Erythroblast (primary cell): Measurements from ENCODE around the gene AGO1.
"Not testable (repeated sequence)": the region's sequence is repeated elsewhere in the genome, so short reads cannot be mapped to it uniquely, and the experiment has no call there.

Source experiments
- DNase-seq, 2 experiments: peaks; one replicate each; lab custom pipeline; 2025; lab: John Stamatoyannopoulos, UW
- GATA1 ChIP-seq: IDR thresholded peaks from 2 replicates; pipeline ENCODE4 v1.6.1; 2011; ENCODE audit warnings: low read depth, mild to moderate bottlenecking, control low read depth, low read length, moderate library complexity
- POLR2A ChIP-seq: IDR thresholded peaks from 2 replicates; pipeline ENCODE4 v1.6.1; 2011; ENCODE audit warnings: mild to moderate bottlenecking, low read length

Gene AGO1

DNA sequence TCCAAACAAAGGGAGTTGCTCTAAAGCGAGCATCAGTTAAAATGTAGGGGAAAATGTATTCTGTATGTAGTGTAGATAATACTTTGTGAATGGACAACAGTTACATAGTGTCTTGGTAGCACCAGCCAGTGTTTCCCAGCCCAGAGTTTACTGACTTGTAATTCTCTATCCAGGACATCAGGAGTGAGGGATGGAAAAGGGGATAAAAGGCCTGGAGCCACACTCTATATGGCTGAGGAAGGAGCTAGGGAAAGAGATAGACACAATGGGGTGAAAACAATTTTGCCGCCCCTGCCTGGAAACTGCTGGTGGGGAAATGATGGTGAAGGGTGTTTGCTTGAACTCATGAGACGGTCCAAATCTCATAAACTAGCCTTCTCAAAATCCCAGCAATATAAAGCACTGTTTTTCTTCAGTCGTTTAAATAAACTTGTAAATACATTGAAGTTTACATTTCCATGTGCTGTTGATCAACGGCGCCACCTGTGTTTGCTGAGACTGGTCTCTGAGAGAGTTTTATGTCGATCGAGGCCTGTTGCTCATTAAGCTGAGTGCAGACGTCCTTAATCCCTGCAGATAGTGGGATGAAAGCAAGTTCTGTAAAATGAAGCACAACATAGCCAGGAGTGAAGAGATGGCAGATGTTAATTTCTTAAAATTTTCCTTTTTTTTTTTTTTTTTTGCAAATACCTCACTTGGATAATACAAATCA is 27.9 kb upstream of the AGO1 start:
- TF ChIP-seq GATA1 (no peak), POLR2A (no peak)
- DNase-seq, result no peak

DNA sequence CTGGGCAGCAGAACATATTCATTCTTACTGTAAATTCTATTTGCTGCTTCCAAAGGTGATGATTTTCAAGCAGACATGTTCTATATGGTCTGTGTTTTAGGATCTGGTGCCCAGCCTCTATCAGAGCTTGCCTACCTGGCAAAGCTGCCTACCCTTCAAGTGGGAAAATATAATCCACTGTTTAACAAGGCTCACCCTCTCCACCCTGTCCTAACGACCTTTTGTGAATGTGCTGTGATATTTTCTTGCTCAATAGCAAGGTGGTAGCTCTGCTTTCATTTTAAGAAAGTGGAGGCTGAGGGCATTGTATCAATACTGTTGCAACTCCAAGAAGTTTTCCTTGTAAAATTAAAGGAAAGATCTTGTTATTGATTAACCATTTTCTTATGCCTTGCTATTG is 26.0 kb upstream of the AGO1 start:
- no peak for DNase-seq
- TF ChIP-seq GATA1 (no peak), POLR2A (no peak)

DNA sequence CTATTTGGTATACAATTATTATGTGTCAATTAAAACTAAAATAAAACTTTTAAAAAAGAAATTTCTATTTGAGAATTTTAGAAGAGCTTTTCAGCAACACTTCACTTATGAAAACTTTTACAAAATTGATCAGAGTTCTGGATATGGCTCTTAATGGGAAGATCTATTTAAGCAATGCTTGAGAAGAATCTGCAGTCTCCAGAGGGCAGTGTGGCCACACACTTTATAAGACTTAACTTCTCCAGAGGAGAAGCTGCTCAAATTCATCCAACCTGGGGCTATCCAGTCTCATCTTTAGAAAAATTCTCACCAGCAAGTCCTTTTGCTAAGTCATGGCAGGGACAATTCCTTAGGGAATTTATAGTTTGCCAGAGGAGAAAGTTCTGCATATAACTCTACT is 25.2 kb upstream of the AGO1 start:
- no peak for TF ChIP-seq POLR2A
- no peak for TF ChIP-seq GATA1
- DNase-seq, result peak; percentile 26 to 27

DNA sequence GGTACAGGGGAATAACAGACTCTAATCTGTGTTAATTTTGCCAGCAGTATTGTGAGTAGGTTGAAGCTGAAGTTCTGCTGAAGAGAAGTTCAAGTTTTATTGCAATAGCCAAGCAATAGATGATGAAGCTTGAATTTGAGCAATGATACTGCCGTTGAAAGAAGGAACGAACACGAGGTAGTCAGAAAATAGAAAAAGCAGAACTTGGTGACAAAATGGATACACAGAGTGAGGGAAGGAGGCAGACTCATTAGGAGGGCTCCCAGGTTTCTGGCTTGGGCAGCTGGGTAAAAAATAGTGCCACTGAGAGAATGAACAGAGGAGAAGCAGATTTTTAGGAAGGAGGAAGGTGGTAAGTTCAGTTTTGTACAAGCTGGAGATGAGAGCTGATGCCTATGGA is 22.3 kb upstream of the AGO1 start:
- DNase-seq, result no peak
- TF ChIP-seq GATA1 (no peak), POLR2A (no peak)

DNA sequence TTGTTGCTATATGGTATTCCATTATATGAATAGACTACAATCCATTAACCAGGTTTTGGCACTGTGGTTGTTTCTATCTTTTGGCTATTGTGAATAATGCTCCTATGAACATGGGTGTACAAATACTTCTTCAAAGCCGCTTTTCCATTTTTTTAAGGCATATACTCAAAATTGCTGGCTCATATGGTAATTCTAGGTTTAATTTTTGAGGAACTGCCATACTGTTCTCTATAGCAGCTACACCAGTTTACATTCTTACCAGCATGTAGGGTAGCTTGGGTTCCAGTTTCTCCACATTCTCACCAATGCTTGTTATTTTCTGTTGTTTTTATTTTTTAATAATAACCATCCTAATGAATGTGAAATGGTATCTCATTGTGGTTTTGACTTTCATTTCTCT is 19.9 kb upstream of the AGO1 start:
- DNase-seq, result no peak
- TF ChIP-seq GATA1 (no peak), POLR2A (no peak)

DNA sequence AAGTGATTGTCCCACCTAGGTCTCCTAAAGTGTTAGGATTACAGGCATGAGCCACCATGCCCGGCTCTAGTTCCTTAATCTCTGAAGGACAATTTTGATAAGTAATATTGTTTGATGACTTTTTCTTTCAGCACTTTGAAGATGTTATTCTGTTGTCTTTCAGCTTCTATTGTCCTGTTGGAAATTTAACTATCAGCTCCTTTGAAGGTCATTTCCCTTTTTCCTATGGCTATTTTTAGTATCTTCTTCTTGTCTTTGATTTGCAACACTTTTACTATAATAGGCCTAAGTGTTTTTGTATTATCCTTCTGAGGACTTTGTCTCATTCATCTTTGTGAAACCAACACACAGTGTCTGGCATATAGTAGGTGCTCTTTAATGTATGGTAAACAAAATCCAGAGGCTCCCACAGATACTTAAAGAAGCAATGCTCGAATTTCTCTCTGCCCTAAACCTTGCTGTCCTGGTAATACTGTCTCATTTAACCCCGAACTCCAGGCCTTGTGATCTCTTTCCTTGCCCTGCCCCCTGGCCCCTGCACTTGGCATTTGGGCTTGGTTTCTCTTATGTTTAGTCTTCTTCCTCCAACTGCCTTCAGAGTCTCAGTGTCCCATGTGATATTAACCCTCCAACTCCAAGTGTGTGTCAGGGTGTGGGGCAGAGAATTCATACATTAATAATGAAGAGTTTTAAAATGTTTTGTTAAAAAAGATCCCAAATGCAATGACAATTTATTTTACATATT is 19.0 kb upstream of the AGO1 start:
- no peak for TF ChIP-seq GATA1
- no peak for TF ChIP-seq POLR2A
- DNase-seq, result no peak

DNA sequence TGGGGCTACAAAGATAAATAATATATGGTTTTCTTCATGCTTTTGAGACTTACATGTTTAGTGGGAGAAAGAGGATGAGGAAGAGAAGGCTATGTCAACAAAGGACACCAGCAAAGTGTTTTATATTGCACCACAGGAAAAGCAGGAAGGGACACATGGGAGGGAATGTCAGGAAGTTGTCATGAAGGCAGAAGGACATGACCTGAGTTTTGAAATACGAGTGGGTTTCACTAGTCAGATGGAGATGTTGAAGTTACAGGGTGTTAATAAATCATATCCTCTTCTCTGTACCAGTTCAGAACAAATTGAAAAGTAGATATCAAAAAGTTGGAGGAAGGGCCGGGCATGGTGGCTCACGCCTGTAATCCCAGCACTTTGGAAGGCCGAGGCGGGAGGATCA is 18.2 kb upstream of the AGO1 start:
- TF ChIP-seq POLR2A (no peak), GATA1 (no peak)
- DNase-seq, result no peak

DNA sequence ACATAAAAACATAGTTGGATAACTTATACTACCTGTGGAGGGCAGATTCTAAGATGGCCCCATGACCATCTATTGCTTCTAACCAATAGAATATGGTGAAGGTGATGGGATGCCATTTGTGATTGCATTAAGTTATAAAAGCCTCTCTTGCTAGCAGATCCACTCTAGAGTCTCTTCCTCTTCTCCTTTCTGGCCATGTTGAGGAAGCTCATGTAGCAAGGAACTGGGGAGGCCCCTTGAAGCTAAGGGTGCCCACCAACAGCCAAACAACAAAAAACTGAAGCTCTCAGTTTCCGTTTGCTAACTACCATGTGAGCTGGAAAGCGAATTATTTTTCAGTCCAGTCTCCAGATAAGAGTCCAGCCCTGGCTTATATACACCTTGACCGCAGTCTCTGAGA is 16.0 kb upstream of the AGO1 start:
- TF ChIP-seq GATA1, result no peak
- no peak for TF ChIP-seq POLR2A
- DNase-seq, result no peak

DNA sequence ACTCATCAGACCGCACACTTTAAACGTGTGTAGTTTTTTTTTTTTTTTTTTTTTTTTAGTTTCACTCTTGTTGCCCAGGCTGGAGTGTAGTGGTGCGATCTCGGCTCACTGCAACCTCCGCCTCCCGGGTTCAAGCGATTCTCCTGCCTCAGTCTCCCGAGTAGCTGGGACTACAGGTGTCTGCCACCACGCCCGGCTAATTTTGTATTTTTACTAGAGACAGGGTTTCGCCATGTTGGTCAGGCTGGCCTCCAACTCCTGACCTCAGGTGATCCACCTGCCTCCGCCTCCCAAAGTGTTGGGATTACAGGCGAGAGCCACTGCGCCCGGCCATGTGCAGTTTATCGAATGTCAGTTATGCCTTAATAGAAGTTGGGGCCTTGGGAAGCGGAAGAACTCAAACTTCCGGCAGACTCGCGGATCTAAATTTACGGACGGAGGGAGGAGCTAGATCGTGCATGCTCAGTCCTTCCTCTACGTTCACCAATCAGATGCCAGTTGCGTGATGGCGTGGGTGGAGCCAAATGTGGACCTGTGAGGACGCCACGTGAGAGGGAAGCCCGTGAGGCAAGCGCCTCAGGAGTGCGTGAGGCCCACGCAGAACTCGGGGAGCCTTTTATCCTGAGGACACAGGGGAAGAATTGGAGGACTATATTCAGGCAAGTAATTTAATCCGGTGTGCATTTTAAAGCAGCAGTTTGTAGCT is 13.6 kb upstream of the AGO1 start:
- DNase-seq, result not testable (repeated sequence)

DNA sequence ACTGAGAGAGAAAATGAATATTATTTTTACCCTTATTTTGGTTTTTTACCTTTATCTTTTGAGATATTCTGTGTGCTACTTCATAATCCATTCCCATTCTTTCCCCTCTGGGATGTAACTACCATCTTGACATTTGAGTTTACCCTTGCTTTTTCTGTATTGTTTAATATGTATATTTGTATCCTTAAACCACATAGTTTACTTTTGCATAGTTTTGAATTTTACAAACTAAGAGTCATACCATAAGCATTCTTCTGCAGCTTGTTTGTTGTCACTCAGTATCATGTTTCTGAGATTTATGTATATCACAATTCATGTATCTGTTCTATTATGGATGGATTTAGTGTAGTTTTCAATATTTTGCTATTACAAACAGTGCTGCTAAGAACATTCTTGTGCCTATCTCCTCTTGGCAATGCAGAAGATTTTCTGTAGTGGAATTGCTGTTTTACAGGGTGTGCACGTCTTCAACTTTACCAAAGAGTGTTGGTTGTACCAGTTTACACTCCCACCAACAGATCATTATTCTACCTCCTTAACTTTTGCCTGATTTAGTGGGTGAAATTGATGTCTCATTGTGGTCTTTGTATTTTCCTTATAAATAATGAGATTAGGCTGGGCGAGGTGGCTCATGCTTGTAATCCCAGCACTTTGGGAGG is 12.2 kb upstream of the AGO1 start:
- no peak for DNase-seq
- TF ChIP-seq GATA1, result no peak
- TF ChIP-seq POLR2A, result no peak

DNA sequence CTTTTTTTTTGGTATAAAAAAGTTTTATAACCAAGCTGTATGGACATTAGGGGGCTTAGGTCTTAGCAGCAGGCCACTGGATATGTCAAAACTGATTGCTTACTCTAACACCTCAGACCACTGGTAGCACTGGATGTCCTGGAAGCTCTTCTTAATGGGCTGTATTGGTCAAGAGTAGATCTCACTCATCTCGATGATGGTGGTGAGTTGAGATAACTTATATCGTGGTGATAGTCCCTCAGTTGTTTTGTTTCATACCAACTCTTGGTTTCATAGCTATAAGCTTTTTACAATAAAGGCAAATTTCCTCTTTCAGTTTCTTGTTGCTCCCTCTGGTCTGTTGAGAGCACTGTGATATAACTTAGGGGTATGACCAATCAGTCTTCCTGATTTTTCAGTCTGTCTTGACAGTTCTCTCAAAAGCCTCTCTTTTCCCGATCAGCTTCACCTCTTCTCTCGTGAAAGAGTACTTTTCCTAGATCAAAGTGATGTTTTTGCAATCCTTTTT is 9.7 kb upstream of the AGO1 start:
- TF ChIP-seq GATA1 (no peak), POLR2A (no peak)
- DNase-seq, result no peak

DNA sequence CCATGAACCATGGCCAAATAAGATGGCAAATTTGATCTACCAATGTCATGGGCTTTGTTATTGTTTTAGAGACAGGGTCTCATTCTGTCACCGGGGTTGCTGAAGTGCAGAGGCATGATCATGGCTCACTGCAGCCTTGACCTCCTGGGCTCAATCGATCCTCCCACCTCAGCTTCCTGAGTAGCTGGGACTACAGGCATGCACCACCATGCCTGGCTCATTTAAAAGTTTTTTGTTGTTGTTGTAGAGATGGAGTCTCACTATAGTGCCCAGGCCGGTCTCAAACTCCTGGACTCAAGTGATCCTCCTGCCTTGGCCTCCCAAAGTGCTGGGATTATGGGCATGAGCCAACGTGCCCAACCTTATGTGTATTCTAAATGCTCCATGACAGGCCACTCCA is 8.9 kb upstream of the AGO1 start:
- not testable (repeated sequence) for DNase-seq

DNA sequence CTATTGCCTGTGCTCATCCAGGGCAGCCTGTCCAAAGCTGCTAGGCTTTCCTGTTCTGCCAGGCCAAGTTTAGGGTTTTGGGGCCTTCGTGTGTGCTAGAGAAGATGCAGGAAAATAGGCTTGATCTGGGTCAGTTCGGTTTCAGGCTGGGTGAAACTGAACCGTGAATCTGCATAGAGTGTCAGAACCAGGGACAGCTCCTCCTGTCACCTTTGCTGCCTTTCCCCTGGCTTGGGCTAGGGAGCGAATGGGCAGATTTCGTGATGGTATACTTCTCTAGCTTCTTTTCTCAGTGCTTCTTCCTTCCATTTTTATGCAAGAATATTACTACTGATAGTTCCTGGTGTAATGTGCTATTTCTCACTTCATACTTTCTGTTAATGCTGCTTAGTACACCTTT is 6.0 kb upstream of the AGO1 start:
- peak in 1 of 2 experiments; percentile 12 for DNase-seq
- TF ChIP-seq GATA1, result no peak
- TF ChIP-seq POLR2A, result no peak

DNA sequence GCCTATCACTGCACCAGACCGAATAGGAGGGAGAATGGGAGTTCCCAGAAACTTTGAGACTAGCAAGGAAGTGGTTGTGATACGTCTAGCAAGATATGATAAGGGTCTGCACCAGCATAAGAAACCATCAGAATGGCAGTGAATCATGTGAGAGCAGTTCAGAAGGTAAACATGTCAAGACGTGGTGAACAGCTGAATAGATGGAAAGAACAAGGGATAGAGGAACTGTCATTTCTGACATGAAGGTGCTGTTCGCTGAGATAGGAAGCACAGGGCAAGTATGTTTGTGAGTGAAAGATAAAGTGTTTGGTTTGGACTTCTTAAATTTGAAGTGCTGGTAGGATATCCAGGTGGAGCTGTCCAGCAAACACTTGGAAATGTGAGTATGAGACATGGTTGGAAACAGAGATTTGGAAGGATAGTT is 1.1 kb upstream of the AGO1 start:
- peak; percentile 28 to 56 for DNase-seq
- TF ChIP-seq GATA1, result no peak
- TF ChIP-seq POLR2A, result no peak
